ENCODE results near the gene ANKRD27. TPM values are rescaled to one million over a fixed set of nuclear protein-coding genes. Genes with fewer than 3 reads are reported as not detected.

The ANKRD27 gene
- total RNA-seq, 1 donor from 2014 or later, result 23.9 TPM

DNA sequence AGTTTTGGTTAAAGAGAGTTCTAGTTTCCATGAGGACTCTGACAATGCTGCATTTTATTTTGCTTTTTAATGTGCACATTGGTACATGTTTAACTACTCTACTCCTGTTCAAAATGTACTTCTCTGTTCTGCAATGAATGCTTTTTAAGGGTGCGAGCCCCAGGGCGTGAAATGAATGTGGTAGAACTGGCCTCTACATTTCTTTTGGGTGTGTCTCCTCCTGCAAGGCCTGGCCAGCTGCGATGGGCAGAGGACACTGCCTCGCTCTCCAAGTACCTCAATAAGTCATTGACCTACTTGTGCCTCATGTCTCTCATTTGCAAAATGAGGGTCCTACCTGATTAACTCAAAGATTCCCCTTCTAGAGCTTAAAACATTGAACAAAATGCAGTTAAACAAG lies 7.3 kb upstream of the ANKRD27 start:
- peaks cover 6% of the 10 kb centered on the region for H3K27me3 Mint-ChIP-seq (ENCODE audit: low read depth)
- no peak overlapping the region for H3K4me3 Mint-ChIP-seq (ENCODE audit: unreplicated experiment)
- H3K4me1 Mint-ChIP-seq (ENCODE audit: low read depth), result peaks cover 2% of the 10 kb centered on the region
- no peak overlapping the region for H3K27ac Mint-ChIP-seq (ENCODE audit: unreplicated experiment)
- H3K36me3 Mint-ChIP-seq (ENCODE audit: low read depth), result no peaks in the 10 kb centered on the region
- TF ChIP-seq, protein P1, sequence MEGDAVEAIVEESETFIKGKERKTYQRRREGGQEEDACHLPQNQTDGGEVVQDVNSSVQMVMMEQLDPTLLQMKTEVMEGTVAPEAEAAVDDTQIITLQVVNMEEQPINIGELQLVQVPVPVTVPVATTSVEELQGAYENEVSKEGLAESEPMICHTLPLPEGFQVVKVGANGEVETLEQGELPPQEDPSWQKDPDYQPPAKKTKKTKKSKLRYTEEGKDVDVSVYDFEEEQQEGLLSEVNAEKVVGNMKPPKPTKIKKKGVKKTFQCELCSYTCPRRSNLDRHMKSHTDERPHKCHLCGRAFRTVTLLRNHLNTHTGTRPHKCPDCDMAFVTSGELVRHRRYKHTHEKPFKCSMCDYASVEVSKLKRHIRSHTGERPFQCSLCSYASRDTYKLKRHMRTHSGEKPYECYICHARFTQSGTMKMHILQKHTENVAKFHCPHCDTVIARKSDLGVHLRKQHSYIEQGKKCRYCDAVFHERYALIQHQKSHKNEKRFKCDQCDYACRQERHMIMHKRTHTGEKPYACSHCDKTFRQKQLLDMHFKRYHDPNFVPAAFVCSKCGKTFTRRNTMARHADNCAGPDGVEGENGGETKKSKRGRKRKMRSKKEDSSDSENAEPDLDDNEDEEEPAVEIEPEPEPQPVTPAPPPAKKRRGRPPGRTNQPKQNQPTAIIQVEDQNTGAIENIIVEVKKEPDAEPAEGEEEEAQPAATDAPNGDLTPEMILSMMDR (IDR thresholded peaks at IDR 0.05), result no peak
- H3K9me3 Mint-ChIP-seq (ENCODE audit: low read depth), result no peaks in the 10 kb centered on the region
- DNase-seq (ENCODE audit: low spot score), result peak; percentile 15

DNA sequence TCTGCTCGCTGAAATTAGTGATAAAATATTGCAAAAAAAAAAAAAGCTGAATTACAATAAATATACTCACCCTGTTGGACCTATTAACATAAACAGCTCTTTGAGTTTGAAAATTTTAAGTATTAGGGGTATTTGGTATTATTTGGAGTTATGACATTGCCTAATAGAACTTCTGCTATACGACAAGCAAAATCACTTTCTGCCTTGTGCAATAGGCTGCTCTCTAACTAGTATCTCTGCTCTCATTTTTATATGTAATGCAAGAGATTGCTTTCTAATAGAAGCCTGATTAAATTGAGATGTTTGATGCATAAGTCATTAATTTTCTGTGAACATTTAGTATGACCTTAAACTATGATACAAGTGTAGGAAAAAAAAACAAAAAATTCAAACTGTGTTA lies 6.0 kb upstream of the ANKRD27 start:
- Mint-ChIP-seq H3K4me1 (ENCODE audit: low read depth) (peaks cover 5% of the 10 kb centered on the region), H3K4me3 (ENCODE audit: unreplicated experiment) (no peak overlapping the region), H3K27ac (ENCODE audit: unreplicated experiment) (peak overlapping the region; percentile 12), H3K27me3 (ENCODE audit: low read depth) (peaks cover 9% of the 10 kb centered on the region), H3K9me3 (ENCODE audit: low read depth) (no peaks in the 10 kb centered on the region), H3K36me3 (ENCODE audit: low read depth) (no peaks in the 10 kb centered on the region)
- TF ChIP-seq, protein P1 (IDR thresholded peaks at IDR 0.05), result no peak
- no peak for DNase-seq (ENCODE audit: low spot score)

DNA sequence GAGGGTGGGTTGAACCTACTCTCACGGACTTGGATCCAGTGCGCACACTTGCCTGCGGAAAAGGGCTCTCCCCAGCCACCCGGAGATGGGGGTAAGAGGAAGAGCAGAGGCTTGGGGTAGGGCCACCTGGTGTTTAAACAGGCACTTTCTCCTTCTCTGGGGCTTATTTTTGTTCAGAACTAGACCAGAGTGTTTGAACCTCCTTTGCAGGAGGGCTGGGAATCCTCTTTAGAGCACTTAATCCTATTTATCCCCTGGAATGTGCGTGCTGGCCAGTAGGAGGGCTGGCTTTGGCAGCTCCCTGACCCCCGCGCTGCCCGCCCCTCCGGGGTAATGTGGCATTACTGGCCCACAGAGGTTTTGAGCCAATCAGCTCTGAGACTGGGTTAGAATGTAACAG lies 2.7 kb upstream of the ANKRD27 start:
- Mint-ChIP-seq H3K9me3 (ENCODE audit: low read depth) (no peaks in the 10 kb centered on the region), H3K4me1 (ENCODE audit: low read depth) (peaks cover 21% of the 10 kb centered on the region), H3K36me3 (ENCODE audit: low read depth) (no peaks in the 10 kb centered on the region)

DNA sequence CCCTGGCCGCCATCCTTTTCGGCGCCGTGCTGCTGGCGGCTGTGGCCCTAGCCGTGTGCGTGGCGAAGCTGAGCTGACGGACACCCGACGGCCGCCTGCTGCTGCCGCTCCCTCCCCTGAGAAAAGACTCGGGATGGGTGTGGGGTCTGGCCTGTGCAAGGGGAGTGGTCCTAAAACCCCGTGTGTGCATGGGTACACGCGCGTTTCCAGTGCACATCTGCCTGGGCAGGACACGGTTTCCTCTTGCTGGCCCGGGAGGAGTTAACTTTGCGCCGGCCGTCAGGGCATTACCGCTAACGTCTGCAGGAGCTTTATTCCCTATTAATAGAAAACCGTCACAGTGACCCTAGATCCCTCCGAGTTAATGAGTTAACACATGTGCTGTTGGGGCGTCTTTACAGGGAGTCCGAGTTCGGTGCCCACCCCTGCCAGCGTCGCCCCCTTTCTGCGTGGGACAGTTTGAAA lies 1.9 kb upstream of the ANKRD27 start:
- Mint-ChIP-seq H3K9me3 (ENCODE audit: low read depth) (no peaks in the 10 kb centered on the region), H3K4me3 (ENCODE audit: unreplicated experiment) (peak overlapping the region; percentile 15), H3K27me3 (ENCODE audit: low read depth) (peaks cover 9% of the 10 kb centered on the region), H3K4me1 (ENCODE audit: low read depth) (peaks cover 22% of the 10 kb centered on the region), H3K36me3 (ENCODE audit: low read depth) (no peaks in the 10 kb centered on the region), H3K27ac (ENCODE audit: unreplicated experiment) (no peak overlapping the region)
- TF ChIP-seq, protein P1 (IDR thresholded peaks at IDR 0.05), result peak; percentile 3
- DNase-seq (ENCODE audit: low spot score), result no peak

More for the DNA sequence above, 2.7 kb upstream of the ANKRD27 start:
- H3K27ac Mint-ChIP-seq (ENCODE audit: unreplicated experiment), result no peak overlapping the region
- peaks cover 9% of the 10 kb centered on the region for H3K27me3 Mint-ChIP-seq (ENCODE audit: low read depth)
- no peak overlapping the region for H3K4me3 Mint-ChIP-seq (ENCODE audit: unreplicated experiment)
- TF ChIP-seq, protein P1 (IDR thresholded peaks at IDR 0.05), result peak; percentile 25
- DNase-seq (ENCODE audit: low spot score), result peak; percentile 47

DNA sequence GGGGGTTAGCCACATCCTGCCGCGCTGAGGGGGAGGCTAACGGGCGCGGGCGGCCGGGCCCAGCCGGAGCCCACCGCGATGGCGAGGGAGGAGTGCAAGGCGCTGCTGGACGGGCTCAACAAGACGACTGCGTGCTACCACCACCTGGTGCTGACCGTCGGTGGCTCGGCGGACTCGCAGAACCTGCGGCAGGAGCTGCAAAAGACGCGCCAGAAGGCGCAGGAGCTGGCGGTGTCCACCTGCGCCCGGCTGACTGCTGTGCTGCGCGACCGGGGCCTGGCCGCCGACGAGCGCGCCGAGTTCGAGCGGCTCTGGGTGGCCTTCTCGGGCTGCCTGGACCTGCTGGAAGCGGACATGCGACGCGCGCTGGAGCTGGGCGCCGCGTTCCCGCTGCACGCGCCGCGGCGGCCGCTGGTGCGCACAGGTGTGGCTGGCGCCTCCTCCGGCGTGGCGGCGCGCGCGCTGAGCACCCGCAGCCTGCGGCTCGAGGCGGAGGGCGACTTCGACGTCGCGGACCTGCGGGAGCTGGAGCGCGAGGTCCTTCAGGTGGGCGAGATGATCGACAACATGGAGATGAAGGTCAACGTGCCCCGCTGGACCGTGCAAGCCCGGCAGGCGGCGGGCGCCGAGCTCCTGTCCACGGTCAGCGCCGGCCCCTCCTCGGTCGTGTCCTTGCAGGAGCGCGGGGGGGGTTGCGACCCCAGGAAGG lies 1.4 kb upstream of the ANKRD27 start:
- no peaks in the 10 kb centered on the region for H3K9me3 Mint-ChIP-seq (ENCODE audit: low read depth)
- TF ChIP-seq, protein P1 (IDR thresholded peaks at IDR 0.05), result peak; percentile 16
- H3K27ac Mint-ChIP-seq (ENCODE audit: unreplicated experiment), result no peak overlapping the region
- DNase-seq (ENCODE audit: low spot score), result peak; percentile 92
- peak overlapping the region; percentile 72 for H3K4me3 Mint-ChIP-seq (ENCODE audit: unreplicated experiment)
- peaks cover 9% of the 10 kb centered on the region for H3K27me3 Mint-ChIP-seq (ENCODE audit: low read depth)
- H3K4me1 Mint-ChIP-seq (ENCODE audit: low read depth), result peaks cover 22% of the 10 kb centered on the region
- no peaks in the 10 kb centered on the region for H3K36me3 Mint-ChIP-seq (ENCODE audit: low read depth)

Data from chondrocyte (in vitro differentiated cells).